Neutrophil (primary cell): ENCODE results near the gene BCAS1.

Experiments
- H3K27ac ChIP-seq: fragments of 200-600 bp; sonication (generic); 2 replicates; pipeline ENCODE4 v1.5.1; 2016; ENCODE audit warnings: mild to moderate bottlenecking, moderate library complexity
- H3K27me3 ChIP-seq: fragments of 200-600 bp; sonication (generic); 2 replicates; pipeline ENCODE4 v1.6.0; 2016; ENCODE audit warnings: mild to moderate bottlenecking
- H3K36me3 ChIP-seq: fragments of 200-600 bp; sonication (generic); 2 replicates; pipeline ENCODE4 v1.5.1; 2017
- H3K4me1 ChIP-seq, 2 experiments: fragments of 200-600 bp in 1 of 2; sonication (generic) in 1 of 2; 1 replicate in 1 of 2; 2 replicates in 1 of 2; pipeline versions ENCODE4 v1.5.1 to v1.6.1; 2013 to 2016; ENCODE audit warnings: low read depth in 1 of 2, low read length in 1 of 2, mild to moderate bottlenecking in 1 of 2, moderate library complexity in 1 of 2; ENCODE audit not compliant: control insufficient read depth in 1 of 2, insufficient read depth in 1 of 2
- H3K4me3 ChIP-seq, 2 experiments: fragments of 200-600 bp in 1 of 2; sonication (generic) in 1 of 2; 1 replicate in 1 of 2; 2 replicates in 1 of 2; pipeline ENCODE4 v1.5.1; 2013 to 2016; ENCODE audit warnings: low read depth in 1 of 2, low read length in 1 of 2, mild to moderate bottlenecking in 1 of 2, moderate library complexity in 1 of 2
- H3K9me3 ChIP-seq: fragments of 200-600 bp; sonication (generic); 2 replicates; pipeline ENCODE4 v1.5.1; 2016
- TF ChIP-seq, protein P1 (sequence below): fragments of 200-600 bp; sonication (generic); IDR thresholded peaks from 2 replicates; pipeline ENCODE4 v1.5.1; 2016; ENCODE audit warnings: antibody characterized with exemption

Gene BCAS1

DNA sequence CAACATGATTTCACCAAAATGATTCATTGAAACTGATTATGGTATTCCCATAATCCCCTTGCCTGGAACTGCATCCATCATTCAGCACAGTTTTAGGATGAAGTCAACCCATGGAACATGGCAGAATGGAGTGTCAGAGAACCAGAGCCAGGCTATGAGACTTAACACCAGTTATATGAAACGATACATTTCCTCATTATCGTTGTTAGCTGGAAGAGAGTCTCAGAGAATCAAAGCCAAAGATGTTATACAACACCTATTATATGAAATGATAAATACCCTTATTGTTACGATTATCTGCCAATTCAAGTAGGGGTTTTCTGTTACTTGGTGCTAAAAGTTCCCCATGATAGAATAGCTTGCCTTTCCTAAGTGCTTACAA is 131.2 kb downstream of the BCAS1 start:
- H3K27me3 ChIP-seq, result no peaks in the 10 kb centered on the region
- H3K27ac ChIP-seq, result peak overlapping the region; percentile 68
- H3K9me3 ChIP-seq, result no peaks in the 10 kb centered on the region
- H3K36me3 ChIP-seq, result no peaks in the 10 kb centered on the region
- no peak overlapping the region for H3K4me3 ChIP-seq
- TF ChIP-seq, protein P1, sequence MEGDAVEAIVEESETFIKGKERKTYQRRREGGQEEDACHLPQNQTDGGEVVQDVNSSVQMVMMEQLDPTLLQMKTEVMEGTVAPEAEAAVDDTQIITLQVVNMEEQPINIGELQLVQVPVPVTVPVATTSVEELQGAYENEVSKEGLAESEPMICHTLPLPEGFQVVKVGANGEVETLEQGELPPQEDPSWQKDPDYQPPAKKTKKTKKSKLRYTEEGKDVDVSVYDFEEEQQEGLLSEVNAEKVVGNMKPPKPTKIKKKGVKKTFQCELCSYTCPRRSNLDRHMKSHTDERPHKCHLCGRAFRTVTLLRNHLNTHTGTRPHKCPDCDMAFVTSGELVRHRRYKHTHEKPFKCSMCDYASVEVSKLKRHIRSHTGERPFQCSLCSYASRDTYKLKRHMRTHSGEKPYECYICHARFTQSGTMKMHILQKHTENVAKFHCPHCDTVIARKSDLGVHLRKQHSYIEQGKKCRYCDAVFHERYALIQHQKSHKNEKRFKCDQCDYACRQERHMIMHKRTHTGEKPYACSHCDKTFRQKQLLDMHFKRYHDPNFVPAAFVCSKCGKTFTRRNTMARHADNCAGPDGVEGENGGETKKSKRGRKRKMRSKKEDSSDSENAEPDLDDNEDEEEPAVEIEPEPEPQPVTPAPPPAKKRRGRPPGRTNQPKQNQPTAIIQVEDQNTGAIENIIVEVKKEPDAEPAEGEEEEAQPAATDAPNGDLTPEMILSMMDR, result no peak
- H3K4me1 ChIP-seq, result peaks cover 56 to 73% of the 10 kb centered on the region in 2 experiments

DNA sequence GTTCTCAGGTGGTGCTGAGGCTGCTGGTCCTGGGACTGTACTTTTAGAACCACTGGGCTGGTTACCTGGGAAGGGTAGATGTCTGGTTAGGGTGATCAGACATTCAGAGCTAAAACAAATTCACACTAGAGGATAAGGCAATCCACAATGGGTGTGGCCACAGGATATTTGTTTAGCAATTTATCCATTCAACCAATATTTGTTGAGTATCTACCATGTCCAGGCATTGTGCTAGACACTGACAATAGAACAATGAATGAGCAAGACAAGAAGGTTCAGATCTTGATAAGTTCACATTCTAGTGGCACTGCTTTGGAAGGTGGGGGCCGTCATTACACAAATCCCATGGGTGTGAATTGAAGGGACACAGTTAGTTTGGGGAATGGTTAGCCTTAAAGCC is 131.7 kb downstream of the BCAS1 start:
- H3K36me3 ChIP-seq, result no peaks in the 10 kb centered on the region
- H3K9me3 ChIP-seq, result no peaks in the 10 kb centered on the region
- TF ChIP-seq, protein P1, result no peak
- no peaks in the 10 kb centered on the region for H3K27me3 ChIP-seq
- peaks cover 56 to 73% of the 10 kb centered on the region in 2 experiments for H3K4me1 ChIP-seq
- H3K27ac ChIP-seq, result peak overlapping the region; percentile 68
- no peak overlapping the region for H3K4me3 ChIP-seq

DNA sequence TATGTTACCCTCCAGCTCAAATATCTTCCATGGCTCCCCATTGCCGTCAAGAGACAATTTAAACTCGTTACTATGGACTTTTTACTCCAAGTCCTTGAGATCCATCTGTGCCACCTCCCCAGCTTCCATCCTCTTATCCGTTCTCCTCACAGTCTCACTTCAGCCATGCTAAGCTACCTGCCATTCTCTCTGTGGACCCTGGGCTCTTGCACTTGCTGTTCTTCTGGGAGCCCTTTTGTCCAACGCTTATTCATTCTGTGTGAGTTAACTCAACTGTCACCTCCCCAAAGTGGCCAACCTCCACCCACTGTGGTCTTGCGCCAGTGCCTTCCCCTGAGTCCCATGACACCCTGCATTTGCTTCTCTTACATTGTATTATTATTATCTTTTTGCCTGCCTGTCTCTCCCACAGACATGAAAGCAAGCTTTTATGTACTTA is 132.4 kb downstream of the BCAS1 start:
- no peaks in the 10 kb centered on the region for H3K36me3 ChIP-seq
- H3K4me3 ChIP-seq, result no peak overlapping the region
- H3K9me3 ChIP-seq, result no peaks in the 10 kb centered on the region
- H3K27me3 ChIP-seq, result no peaks in the 10 kb centered on the region
- no peak overlapping the region for H3K27ac ChIP-seq
- H3K4me1 ChIP-seq, result peaks cover 53 to 71% of the 10 kb centered on the region in 2 experiments
- TF ChIP-seq, protein P1, result no peak

DNA sequence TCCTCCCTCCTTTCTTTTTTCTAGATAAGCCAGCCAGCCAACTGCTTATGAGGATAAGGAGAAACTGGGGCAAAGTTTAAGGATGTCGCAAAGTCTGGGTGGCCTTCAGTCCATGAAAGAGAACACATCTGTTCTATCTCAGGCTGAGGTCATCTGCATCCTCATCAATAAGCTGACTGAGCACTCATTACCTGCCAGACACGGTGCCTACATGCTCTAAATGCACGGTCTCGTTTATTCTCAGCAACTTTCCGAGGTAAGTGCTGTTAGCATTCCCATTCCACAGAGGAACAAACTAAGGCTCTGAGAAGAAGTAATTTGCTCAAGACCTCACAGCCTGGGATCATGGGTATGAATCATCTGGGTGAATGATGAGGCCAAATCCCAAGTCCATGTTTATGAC is 133.1 kb downstream of the BCAS1 start:
- Histone ChIP-seq H3K36me3 (no peaks in the 10 kb centered on the region), H3K27ac (no peak overlapping the region), H3K9me3 (no peaks in the 10 kb centered on the region), H3K27me3 (no peaks in the 10 kb centered on the region), H3K4me1 (peaks cover 52 to 67% of the 10 kb centered on the region in 2 experiments), H3K4me3 (no peak overlapping the region)
- TF ChIP-seq, protein P1, result no peak

DNA sequence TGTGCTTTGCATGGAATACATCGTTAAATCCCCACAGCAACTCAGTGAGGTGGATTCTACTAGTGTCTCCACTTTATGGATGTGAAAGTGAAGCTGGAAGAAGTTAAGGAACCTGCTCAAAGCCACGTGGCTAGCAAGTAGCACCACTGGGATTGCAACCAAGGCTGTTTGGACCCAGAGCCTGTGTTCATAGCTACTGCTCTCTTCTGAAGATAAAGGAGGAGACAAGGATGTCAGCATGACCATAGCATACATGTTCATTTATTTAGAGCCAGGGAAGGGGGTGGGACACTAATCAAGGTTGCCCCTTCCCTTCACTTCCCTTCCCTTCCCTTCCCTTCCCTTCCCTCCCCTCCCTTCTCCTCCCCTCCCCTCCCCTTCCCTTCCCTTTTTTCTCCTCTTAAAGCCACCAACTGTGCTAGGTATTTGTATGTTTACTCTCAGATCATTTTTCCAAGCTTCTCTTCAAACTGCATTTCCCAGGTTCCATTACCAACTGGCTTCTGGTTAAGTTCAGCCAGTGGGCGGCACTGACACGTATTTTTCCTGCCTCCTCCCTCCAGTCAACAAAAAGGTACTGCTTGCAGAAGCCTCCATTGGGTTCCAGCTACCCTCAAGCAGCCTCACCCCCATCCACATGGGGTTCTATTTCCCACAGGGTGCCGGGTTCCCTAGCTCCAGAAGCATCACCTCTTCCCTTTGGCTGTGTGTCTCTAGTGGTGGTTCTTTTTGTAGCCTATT is 134.9 kb downstream of the BCAS1 start:
- Histone ChIP-seq H3K36me3 (no peaks in the 10 kb centered on the region), H3K27ac (peak overlapping the region; percentile 84), H3K9me3 (no peaks in the 10 kb centered on the region), H3K4me1 (peaks cover 44 to 59% of the 10 kb centered on the region in 2 experiments), H3K4me3 (no peak overlapping the region), H3K27me3 (no peaks in the 10 kb centered on the region)
- TF ChIP-seq, protein P1, result no peak
